Peyer's patch (tissue), 4 donors: ENCODE measurements around the gene RHOJ.

ENCODE experiments used
- CTCF ChIP-seq, 6 experiments: fragments of 450-650 bp in 4 of 6; fragments of 200-600 bp in 2 of 6; sonication (generic) in 1 of 6; IDR thresholded peaks; one replicate each; pipeline ENCODE4 v1.5.1; 2017 to 2019; ENCODE audit warnings: antibody characterized with exemption in 6 of 6, mild to moderate bottlenecking in 3 of 6, moderate library complexity in 1 of 6
- POLR2A ChIP-seq, 2 donors: fragments of 450-650 bp; IDR thresholded peaks; one replicate each; pipeline ENCODE4 v1.5.1; 2017; ENCODE audit warnings: antibody characterized with exemption in 2 of 2, mild to moderate bottlenecking in 2 of 2, moderate library complexity in 2 of 2

- TF ChIP-seq CTCF (IDR thresholded peaks at IDR 0.05) (no peak), POLR2A (IDR thresholded peaks at IDR 0.05) (no peak)
Measured at GRCh38 chr14:63269561-63270225, 65.5 kb downstream of the RHOJ start.
